ENCODE results near the gene POU6F1.

POU6F1 gene

GRCh38 chr12:51200156-51200555, 17.7 kb downstream of the POU6F1 start:
- Histone ChIP-seq H3K27ac (ENCODE audit: low read depth in 2 of 2, low read length in 2 of 2) (no peak overlapping the region), H3K9me3 (ENCODE audit: control insufficient read depth in 2 of 2, low read length in 2 of 2) (no peaks in the 10 kb centered on the region), H3K4me3 (ENCODE audit: low read length in 2 of 2) (no peak overlapping the region), H3K27me3 (ENCODE audit: control insufficient read depth in 2 of 2, insufficient read depth in 2 of 2, low read length in 2 of 2) (no peaks in the 10 kb centered on the region), H3K36me3 (ENCODE audit: control insufficient read depth in 2 of 2, insufficient read depth in 2 of 2, low read length in 2 of 2) (no peaks in the 10 kb centered on the region), H3K4me1 (ENCODE audit: control insufficient read depth in 2 of 2, insufficient read depth in 2 of 2, low read length in 2 of 2) (no peaks in the 10 kb centered on the region), H3K9ac (ENCODE audit: low read depth in 1 of 2, low read length in 2 of 2) (no peak overlapping the region)

GRCh38 chr12:51199366-51199945, 18.4 kb downstream of the POU6F1 start:
- Histone ChIP-seq H3K27me3 (ENCODE audit: control insufficient read depth in 2 of 2, insufficient read depth in 2 of 2, low read length in 2 of 2) (no peaks in the 10 kb centered on the region), H3K4me3 (ENCODE audit: low read length in 2 of 2) (no peak overlapping the region), H3K9me3 (ENCODE audit: control insufficient read depth in 2 of 2, low read length in 2 of 2) (no peaks in the 10 kb centered on the region), H3K27ac (ENCODE audit: low read depth in 2 of 2, low read length in 2 of 2) (no peak overlapping the region), H3K9ac (ENCODE audit: low read depth in 1 of 2, low read length in 2 of 2) (no peak overlapping the region), H3K4me1 (ENCODE audit: control insufficient read depth in 2 of 2, insufficient read depth in 2 of 2, low read length in 2 of 2) (no peaks in the 10 kb centered on the region), H3K36me3 (ENCODE audit: control insufficient read depth in 2 of 2, insufficient read depth in 2 of 2, low read length in 2 of 2) (no peaks in the 10 kb centered on the region)

DNA sequence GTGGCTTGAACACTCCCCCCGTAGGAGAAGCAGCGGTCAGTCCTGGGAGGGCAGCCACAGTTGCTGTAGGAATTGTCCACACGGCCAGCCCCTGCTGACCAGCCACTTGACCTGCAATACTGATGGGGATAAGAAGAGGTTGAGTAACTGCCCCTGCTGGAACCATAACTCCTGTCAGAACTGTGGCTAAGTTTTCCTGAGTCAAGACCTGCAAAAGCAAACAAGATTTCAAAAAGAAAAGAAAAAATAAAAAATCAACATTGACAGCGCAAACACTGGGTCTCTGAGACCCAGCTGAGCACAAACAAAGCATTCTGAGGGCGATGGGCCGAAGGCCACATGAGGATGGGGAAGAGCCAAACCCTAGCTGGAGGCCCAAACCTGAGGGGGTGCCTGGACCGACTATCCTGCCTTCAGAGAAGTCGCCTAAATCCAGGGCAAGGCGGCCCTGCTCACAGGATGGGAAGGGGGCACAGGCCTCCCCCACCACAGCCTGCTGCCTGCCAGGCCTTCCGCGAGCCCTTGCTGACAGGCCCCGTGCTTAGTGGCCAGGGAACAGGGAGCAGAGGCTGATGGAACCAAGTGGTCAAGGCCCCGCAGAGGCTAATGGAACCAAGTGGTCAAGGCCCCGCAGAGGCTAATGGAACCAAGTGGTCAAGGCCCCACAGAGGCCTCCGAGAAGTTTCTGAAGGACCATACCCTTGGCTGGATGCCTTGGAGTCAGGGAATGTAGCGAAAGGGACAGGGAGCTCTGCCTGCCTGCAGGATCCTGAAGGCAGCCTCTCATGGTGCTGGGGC, 19.1 kb downstream of the POU6F1 start:
- Histone ChIP-seq H3K27me3 (ENCODE audit: control insufficient read depth in 2 of 2, insufficient read depth in 2 of 2, low read length in 2 of 2) (no peaks in the 10 kb centered on the region), H3K9ac (ENCODE audit: low read depth in 1 of 2, low read length in 2 of 2) (no peak overlapping the region), H3K27ac (ENCODE audit: low read depth in 2 of 2, low read length in 2 of 2) (no peak overlapping the region), H3K4me1 (ENCODE audit: control insufficient read depth in 2 of 2, insufficient read depth in 2 of 2, low read length in 2 of 2) (no peaks in the 10 kb centered on the region), H3K36me3 (ENCODE audit: control insufficient read depth in 2 of 2, insufficient read depth in 2 of 2, low read length in 2 of 2) (no peaks in the 10 kb centered on the region), H3K9me3 (ENCODE audit: control insufficient read depth in 2 of 2, low read length in 2 of 2) (no peaks in the 10 kb centered on the region), H3K4me3 (ENCODE audit: low read length in 2 of 2) (no peak overlapping the region)

DNA sequence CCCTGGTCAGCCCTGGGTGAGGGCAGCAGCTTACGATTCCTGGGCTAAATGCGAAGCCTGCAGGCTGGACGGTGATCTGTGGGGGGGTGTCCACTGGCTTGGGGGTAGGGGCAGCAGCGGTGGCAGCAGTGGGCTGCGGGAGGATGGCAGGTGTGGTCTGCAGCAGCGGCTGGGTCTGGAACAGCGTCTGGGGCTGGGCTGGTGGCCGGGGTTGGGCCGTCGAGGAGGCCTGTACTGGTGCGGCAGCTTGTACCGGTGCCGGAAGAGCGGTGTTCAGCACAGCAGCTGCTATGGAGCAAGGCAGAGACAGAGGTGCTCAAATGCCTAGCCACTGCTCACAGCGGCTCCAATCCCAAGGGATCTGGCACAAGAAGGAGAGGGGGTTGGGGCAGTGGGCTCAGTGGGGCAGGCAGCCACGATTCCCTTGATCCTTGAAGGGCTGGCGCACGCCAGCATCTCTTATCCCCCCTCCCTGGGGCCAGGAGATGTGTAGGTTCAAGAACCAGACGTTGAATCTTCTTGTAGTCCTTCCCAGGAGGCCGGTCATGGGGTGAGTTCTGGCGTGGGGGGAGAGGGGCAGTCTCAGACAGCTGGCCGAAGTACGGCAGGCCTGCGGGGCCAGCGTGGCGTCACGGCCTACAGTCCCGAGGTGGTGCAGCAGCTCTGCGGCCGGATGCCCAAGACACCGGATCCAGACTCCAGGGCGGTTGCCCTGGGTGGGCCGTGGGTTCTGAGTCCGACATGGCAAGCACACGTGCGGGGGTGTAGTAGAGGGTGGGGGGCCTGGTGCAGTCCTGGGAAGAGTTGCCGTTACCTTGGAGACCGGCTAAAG, 19.9 kb downstream of the POU6F1 start:
- no peaks in the 10 kb centered on the region for H3K4me1 ChIP-seq (ENCODE audit: control insufficient read depth in 2 of 2, insufficient read depth in 2 of 2, low read length in 2 of 2)
- no peak overlapping the region for H3K4me3 ChIP-seq (ENCODE audit: low read length in 2 of 2)
- no peak overlapping the region for H3K9ac ChIP-seq (ENCODE audit: low read depth in 1 of 2, low read length in 2 of 2)
- no peaks in the 10 kb centered on the region for H3K36me3 ChIP-seq (ENCODE audit: control insufficient read depth in 2 of 2, insufficient read depth in 2 of 2, low read length in 2 of 2)
- no peak overlapping the region for H3K27ac ChIP-seq (ENCODE audit: low read depth in 2 of 2, low read length in 2 of 2)
- no peaks in the 10 kb centered on the region for H3K27me3 ChIP-seq (ENCODE audit: control insufficient read depth in 2 of 2, insufficient read depth in 2 of 2, low read length in 2 of 2)
- H3K9me3 ChIP-seq (ENCODE audit: control insufficient read depth in 2 of 2, low read length in 2 of 2), result no peaks in the 10 kb centered on the region

DNA sequence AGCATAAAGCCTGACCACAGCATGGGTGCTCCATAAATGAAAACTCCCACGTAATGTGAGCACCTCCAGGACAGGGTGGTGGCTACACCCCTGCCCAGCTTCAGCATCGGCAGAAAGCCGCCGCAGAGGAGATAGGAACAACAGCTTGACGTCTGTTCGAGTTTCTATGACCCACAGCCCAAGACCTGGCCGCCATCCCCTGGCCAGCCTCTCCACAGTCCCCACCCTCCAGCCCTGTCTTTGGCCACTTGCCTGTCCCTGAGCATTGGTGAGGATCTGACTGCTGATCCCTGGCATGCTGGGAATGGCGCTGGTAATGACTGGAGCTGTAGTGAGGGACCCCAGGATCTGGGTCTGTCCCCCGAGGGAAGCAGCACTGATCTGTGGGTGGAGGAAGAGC, 21.3 kb downstream of the POU6F1 start:
- no peaks in the 10 kb centered on the region for H3K4me1 ChIP-seq (ENCODE audit: control insufficient read depth in 2 of 2, insufficient read depth in 2 of 2, low read length in 2 of 2)
- no peak overlapping the region for H3K9ac ChIP-seq (ENCODE audit: low read depth in 1 of 2, low read length in 2 of 2)
- no peaks in the 10 kb centered on the region for H3K9me3 ChIP-seq (ENCODE audit: control insufficient read depth in 2 of 2, low read length in 2 of 2)
- H3K27ac ChIP-seq (ENCODE audit: low read depth in 2 of 2, low read length in 2 of 2), result no peak overlapping the region
- H3K36me3 ChIP-seq (ENCODE audit: control insufficient read depth in 2 of 2, insufficient read depth in 2 of 2, low read length in 2 of 2), result no peaks in the 10 kb centered on the region
- H3K4me3 ChIP-seq (ENCODE audit: low read length in 2 of 2), result no peak overlapping the region
- H3K27me3 ChIP-seq (ENCODE audit: control insufficient read depth in 2 of 2, insufficient read depth in 2 of 2, low read length in 2 of 2), result no peaks in the 10 kb centered on the region

DNA sequence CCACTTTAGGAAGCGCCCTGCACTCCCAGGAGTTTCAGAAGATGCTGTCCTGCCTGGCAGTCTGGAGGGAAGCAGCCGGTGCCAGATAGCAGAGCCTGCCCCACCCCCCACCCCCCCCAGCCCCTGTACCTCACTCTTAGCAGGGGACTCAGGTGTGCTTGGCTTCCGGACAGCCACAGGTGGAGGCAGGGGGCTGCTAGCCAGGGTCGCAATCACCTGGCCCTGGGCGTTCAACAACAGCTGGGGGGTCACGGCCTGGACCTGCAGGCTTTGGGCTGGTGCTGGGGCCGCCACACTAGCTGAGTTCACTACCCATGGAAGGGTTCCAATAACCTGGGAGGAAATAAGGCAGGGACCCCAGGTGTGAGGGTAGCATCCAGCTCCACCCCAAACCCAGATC, 22.0 kb downstream of the POU6F1 start:
- H3K9me3 ChIP-seq (ENCODE audit: control insufficient read depth in 2 of 2, low read length in 2 of 2), result no peaks in the 10 kb centered on the region
- H3K36me3 ChIP-seq (ENCODE audit: control insufficient read depth in 2 of 2, insufficient read depth in 2 of 2, low read length in 2 of 2), result peaks cover 0 to 3% of the 10 kb centered on the region in 2 donors

GRCh38 chr12:51192284-51192671, 25.6 kb downstream of the POU6F1 start:
- Histone ChIP-seq H3K9ac (ENCODE audit: low read depth in 1 of 2, low read length in 2 of 2) (no peak overlapping the region), H3K27ac (ENCODE audit: low read depth in 2 of 2, low read length in 2 of 2) (no peak overlapping the region), H3K9me3 (ENCODE audit: control insufficient read depth in 2 of 2, low read length in 2 of 2) (no peaks in the 10 kb centered on the region), H3K4me1 (ENCODE audit: control insufficient read depth in 2 of 2, insufficient read depth in 2 of 2, low read length in 2 of 2) (no peaks in the 10 kb centered on the region), H3K27me3 (ENCODE audit: control insufficient read depth in 2 of 2, insufficient read depth in 2 of 2, low read length in 2 of 2) (no peaks in the 10 kb centered on the region), H3K4me3 (ENCODE audit: low read length in 2 of 2) (no peak overlapping the region), H3K36me3 (ENCODE audit: control insufficient read depth in 2 of 2, insufficient read depth in 2 of 2, low read length in 2 of 2) (peaks cover 0 to 9% of the 10 kb centered on the region in 2 donors)

More for the DNA sequence above, 22.0 kb downstream of the POU6F1 start:
- Histone ChIP-seq H3K4me3 (ENCODE audit: low read length in 2 of 2) (no peak overlapping the region), H3K4me1 (ENCODE audit: control insufficient read depth in 2 of 2, insufficient read depth in 2 of 2, low read length in 2 of 2) (no peaks in the 10 kb centered on the region), H3K27me3 (ENCODE audit: control insufficient read depth in 2 of 2, insufficient read depth in 2 of 2, low read length in 2 of 2) (no peaks in the 10 kb centered on the region), H3K27ac (ENCODE audit: low read depth in 2 of 2, low read length in 2 of 2) (no peak overlapping the region), H3K9ac (ENCODE audit: low read depth in 1 of 2, low read length in 2 of 2) (no peak overlapping the region)

- Histone ChIP-seq H3K27me3 (ENCODE audit: control insufficient read depth in 2 of 2, insufficient read depth in 2 of 2, low read length in 2 of 2) (no peaks in the 10 kb centered on the region), H3K9me3 (ENCODE audit: control insufficient read depth in 2 of 2, low read length in 2 of 2) (no peaks in the 10 kb centered on the region), H3K4me1 (ENCODE audit: control insufficient read depth in 2 of 2, insufficient read depth in 2 of 2, low read length in 2 of 2) (no peaks in the 10 kb centered on the region), H3K27ac (ENCODE audit: low read depth in 2 of 2, low read length in 2 of 2) (no peak overlapping the region), H3K9ac (ENCODE audit: low read depth in 1 of 2, low read length in 2 of 2) (no peak overlapping the region), H3K4me3 (ENCODE audit: low read length in 2 of 2) (no peak overlapping the region), H3K36me3 (ENCODE audit: control insufficient read depth in 2 of 2, insufficient read depth in 2 of 2, low read length in 2 of 2) (peaks cover 0 to 9% of the 10 kb centered on the region in 2 donors)
Measured at GRCh38 chr12:51191516-51192283, 26.2 kb downstream of the POU6F1 start.

DNA sequence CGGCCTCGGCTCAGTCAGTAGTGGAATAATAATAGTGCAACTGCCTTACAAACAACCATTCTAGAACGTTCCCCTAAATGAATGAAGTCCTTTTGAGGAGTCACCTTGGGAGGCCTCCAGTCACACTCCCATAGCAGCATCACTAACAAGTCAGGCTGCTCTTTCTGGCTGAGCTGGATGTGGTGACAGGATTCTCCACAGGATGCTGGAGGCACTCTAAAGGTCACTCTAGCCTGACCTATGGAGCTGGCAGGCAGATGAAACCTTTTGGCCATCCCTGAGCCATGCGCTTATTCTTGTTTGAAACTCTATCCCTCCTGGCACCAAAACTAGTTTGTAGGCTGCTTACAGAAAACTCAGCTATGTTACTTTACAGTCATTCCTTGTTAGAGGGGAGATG, 27.0 kb downstream of the POU6F1 start:
- Histone ChIP-seq H3K4me3 (ENCODE audit: low read length in 2 of 2) (no peak overlapping the region), H3K27me3 (ENCODE audit: control insufficient read depth in 2 of 2, insufficient read depth in 2 of 2, low read length in 2 of 2) (no peaks in the 10 kb centered on the region), H3K36me3 (ENCODE audit: control insufficient read depth in 2 of 2, insufficient read depth in 2 of 2, low read length in 2 of 2) (peaks cover 0 to 9% of the 10 kb centered on the region in 2 donors), H3K4me1 (ENCODE audit: control insufficient read depth in 2 of 2, insufficient read depth in 2 of 2, low read length in 2 of 2) (no peaks in the 10 kb centered on the region), H3K9me3 (ENCODE audit: control insufficient read depth in 2 of 2, low read length in 2 of 2) (no peaks in the 10 kb centered on the region), H3K27ac (ENCODE audit: low read depth in 2 of 2, low read length in 2 of 2) (no peak overlapping the region), H3K9ac (ENCODE audit: low read depth in 1 of 2, low read length in 2 of 2) (no peak overlapping the region)

Measured in mucosa of rectum (tissue), 2 donors.